ENCODE results near the gene FDXR. TPM values are rescaled to one million over a fixed set of nuclear protein-coding genes. Genes with fewer than 3 reads are reported as not detected.
"Not testable (repeated sequence)": the region's sequence is repeated elsewhere in the genome, so short reads cannot be mapped to it uniquely, and the experiment has no call there.

The FDXR gene
- total and polyA plus RNA-seq, 12 donors = 2.4 to 6.3 (median 3.9) TPM

DNA sequence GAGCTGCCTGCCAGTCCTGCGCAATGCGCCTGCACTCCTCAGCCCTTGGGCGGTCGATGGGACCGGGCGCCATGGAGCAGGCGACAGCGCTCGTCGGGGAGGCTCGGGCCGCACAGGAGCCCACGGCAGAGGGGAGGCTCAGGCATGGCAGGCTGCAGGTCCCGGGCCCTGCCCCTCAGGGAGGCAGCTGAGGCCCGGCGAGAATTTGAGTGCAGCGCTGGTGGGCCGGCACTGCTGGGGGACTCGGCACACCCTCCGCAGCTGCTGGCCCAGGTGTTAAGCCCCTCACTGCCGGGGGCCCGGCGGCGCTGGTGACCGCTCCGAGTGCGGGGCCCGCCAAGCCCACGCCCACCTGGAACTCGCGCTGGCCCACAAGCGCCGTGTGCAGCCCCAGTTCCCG, 34.2 kb upstream of the FDXR start:
- Histone ChIP-seq H3K4me1 (no peaks in the 10 kb centered on the region), H3K9me3 (peaks cover 0 to 7% (median 0%) of the 10 kb centered on the region in 11 donors), H3K4me3 (no peak overlapping the region), H3K36me3 (no peaks in the 10 kb centered on the region), H3K27ac (no peak overlapping the region), H3K27me3 (peaks cover 0 to 30% (median 21%) of the 10 kb centered on the region in 7 donors)
- 95% methylated on average over 28 to 34 of the region's 34 CpGs for WGBS, 2 donors
- intact Hi-C loops (cut with DNase I) = no loop called here
- DNase-seq (no peak), ATAC-seq (no peak)
- TF ChIP-seq CTCF (IDR thresholded peaks at IDR 0.05) = no peak

DNA sequence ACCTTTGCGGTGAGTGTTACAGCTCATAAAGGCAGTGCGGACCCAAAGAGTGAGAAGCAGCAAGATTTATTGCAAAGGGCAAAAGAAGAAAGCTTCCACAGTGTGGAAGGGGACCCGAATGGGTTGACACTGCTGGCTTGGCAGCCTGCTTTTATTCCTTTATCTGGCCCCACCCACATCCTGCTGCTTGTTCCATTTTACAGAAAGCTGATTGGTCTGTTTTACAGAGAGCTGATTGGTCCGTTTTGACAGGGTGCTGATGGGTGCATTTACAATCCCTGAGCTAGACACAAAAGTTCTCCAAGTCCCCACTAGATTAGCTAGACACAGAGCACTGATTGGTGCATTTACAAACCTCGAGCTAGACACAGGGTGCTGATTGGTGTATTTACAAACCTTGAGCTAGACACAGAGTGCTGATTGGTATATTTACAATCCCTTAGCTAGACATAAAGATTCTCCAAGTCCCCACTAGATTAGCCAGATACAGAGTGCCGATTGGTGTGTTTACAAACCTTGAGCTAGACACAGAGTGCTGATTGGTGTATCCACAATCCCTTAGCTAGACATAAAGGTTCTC, 33.5 kb upstream of the FDXR start:
- H3K4me3 ChIP-seq; H3K9me3 ChIP-seq; ATAC-seq; H3K4me1 ChIP-seq; intact Hi-C loops (cut with DNase I); H3K27ac ChIP-seq; H3K36me3 ChIP-seq; DNase-seq: not testable (repeated sequence)
- peaks cover 0 to 32% (median 21%) of the 10 kb centered on the region in 7 donors for H3K27me3 ChIP-seq
- 75 to 77% methylated on average over 6 of the region's 6 CpGs for WGBS, 2 donors

GRCh38 chr17:74904687-74905409, 32.1 kb upstream of the FDXR start:
- 75 to 76% methylated on average over 7 of the region's 7 CpGs for WGBS, 2 donors
- Histone ChIP-seq H3K4me1 (no peaks in the 10 kb centered on the region), H3K27me3 (peaks cover 0 to 32% (median 21%) of the 10 kb centered on the region in 7 donors), H3K9me3 (peaks cover 0 to 7% (median 0%) of the 10 kb centered on the region in 11 donors), H3K4me3 (no peak overlapping the region), H3K36me3 (no peaks in the 10 kb centered on the region), H3K27ac (no peak overlapping the region)
- intact Hi-C loops (cut with DNase I) = no loop called here
- TF ChIP-seq CTCF (IDR thresholded peaks at IDR 0.05) = no peak
- no peak for DNase-seq
- ATAC-seq = no peak

DNA sequence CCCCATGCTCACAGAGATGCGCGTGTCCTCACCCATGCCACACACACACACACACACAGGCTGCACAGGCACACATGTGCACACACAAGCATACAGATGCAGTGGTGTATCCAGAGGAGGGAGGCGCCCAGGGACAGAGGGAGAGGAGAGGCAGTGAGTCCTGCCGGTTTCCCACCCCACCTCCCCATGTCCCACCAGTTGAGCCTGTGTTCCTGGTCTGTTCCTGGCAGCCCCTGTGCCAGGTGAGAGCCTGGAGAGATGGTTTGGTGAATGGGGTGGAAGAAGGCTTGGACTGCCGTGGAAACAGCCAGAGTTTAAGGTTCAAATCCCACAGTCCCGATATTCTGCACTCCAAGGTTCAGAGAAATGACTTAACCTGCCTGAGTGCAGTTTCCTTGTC, 30.9 kb upstream of the FDXR start:
- H3K27me3 ChIP-seq = peaks cover 0 to 30% (median 21%) of the 10 kb centered on the region in 7 donors
- no peak overlapping the region for H3K27ac ChIP-seq
- peaks cover 0 to 2% (median 0%) of the 10 kb centered on the region in 11 donors for H3K9me3 ChIP-seq
- WGBS, 2 donors = 70 to 78% methylated on average over 6 of the region's 6 CpGs
- DNase-seq (no peak), ATAC-seq (no peak)
- no peaks in the 10 kb centered on the region for H3K36me3 ChIP-seq
- H3K4me3 ChIP-seq = no peak overlapping the region
- TF ChIP-seq CTCF (IDR thresholded peaks at IDR 0.05) = no peak
- intact Hi-C loops (cut with DNase I) = no loop called here
- H3K4me1 ChIP-seq = no peaks in the 10 kb centered on the region

DNA sequence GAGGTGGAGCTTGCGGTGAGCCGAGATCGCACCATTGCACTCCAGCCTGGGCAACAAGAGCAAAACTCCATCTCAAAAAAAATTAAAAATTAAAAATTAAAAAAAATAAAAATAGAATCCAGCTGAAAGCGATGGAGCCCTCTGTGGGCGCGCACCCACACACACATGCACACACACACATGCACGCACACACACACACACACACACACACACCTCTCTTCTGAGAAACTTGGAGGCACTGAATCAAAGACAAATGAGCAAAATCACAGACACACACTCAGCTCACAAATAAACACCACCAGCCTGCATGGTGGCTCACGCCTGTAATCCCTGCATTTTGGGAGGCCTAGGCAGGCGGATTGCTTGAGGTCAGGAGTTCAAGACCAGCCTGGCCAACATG, 30.2 kb upstream of the FDXR start:
- no peaks in the 10 kb centered on the region for H3K9me3 ChIP-seq
- DNase-seq (no peak), ATAC-seq (no peak)
- no peak for TF ChIP-seq CTCF (IDR thresholded peaks at IDR 0.05)
- no peak overlapping the region for H3K27ac ChIP-seq
- intact Hi-C loops (cut with DNase I) = no loop called here
- no peaks in the 10 kb centered on the region for H3K36me3 ChIP-seq
- no peaks in the 10 kb centered on the region for H3K4me1 ChIP-seq
- H3K27me3 ChIP-seq = peaks cover 0 to 29% (median 21%) of the 10 kb centered on the region in 7 donors
- no peak overlapping the region for H3K4me3 ChIP-seq
- WGBS, 2 donors = 88 to 90% methylated on average over 9 of the region's 9 CpGs
